GM19099 (cell line): ENCODE results near the gene GOLT1A.

Source experiments
- POLR2A ChIP-seq: IDR thresholded peaks from 3 replicates; pipeline ENCODE4 v1.6.1; 2011; ENCODE audit warnings: low read depth; ENCODE audit not compliant: insufficient read length; ENCODE audit errors: extremely low read depth

Gene GOLT1A

DNA sequence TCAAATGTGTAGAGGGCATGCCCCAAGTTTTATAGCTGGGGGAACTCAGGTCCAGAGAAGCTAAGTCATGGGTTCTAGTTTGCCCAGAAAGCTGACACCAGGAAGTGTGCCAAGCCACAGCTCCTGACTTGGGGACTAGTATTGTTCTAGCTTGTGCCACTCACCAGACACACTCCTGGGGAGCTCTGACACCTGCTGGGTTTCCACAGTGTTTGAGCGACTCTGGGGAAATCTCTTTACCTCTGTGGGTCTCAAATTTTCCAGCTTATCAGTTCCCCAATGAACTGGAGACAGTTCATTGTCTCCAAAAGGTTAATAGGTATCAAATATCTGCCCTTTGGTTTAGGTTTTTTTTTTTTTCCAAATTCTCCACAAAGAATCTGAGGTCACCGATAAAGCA is 21.7 kb downstream of the GOLT1A start:
- no peak for TF ChIP-seq POLR2A

DNA sequence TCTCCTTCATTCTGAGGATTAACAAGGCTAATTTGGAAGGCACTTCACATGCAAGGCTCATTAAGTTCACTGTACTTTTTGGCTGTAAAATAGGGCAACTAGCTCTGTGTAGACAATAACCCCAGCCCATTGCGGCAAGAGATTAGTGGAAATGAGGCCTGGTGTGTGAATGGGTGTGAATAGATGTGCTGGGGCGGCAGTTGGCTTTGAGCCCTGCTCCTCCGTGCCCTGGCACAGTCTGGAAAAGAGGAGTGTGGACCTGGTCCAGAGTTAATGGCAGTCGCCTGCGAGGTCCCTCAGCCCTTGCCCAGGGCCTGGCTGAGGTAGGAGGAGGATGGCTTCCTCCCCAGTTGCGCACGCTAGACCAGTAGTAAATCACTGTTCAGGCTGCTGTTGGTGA is 22.3 kb downstream of the GOLT1A start:
- TF ChIP-seq POLR2A: no peak

DNA sequence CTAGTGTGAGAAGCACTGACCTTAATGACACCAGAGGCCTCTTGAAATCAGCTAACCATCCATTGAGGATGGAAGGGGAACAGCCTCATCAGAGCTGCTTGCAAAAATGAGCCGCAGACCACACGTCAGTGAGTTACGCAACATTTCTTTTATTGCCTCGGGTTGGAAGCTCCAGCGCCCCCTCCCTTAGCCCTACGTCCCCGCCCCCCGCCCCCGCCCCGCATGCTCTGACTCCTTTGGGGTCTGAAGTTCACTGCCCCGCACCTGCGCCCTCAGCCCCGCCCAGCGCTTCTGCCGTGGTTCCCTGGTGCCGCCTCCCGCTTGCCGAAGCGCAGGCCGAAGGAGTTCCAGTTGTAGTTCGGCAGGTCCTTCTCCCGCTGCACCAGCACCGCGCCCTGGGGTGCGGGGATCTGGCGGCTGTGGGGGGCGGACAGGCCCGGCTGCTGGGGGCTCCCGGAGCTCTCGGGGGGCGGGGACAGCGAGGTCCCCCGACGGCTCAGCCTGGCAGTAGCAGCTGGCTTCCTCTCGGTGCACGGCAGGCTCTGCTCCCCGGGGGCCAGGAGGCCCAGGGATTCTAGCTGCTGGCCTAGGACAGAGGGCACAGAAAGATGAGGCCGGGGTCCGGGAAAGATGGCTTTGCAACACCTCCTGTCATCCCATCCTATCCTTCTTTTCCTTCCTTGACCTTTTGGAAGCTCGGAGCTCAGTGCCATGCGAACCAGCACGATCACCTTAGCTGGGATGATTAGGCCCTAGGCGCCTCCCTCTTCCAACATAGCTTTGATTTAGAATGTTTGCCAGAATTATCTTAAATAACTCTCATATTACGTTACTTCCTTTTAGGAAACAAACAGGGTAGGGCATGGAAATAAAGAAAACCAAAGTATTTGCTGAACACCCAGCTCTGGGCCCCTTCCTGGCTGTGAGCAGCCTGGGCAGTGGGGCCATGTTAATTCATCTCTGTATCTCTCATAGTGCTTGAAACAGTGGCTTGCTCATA is 23.3 kb downstream of the GOLT1A start:
- TF ChIP-seq POLR2A: no peak

DNA sequence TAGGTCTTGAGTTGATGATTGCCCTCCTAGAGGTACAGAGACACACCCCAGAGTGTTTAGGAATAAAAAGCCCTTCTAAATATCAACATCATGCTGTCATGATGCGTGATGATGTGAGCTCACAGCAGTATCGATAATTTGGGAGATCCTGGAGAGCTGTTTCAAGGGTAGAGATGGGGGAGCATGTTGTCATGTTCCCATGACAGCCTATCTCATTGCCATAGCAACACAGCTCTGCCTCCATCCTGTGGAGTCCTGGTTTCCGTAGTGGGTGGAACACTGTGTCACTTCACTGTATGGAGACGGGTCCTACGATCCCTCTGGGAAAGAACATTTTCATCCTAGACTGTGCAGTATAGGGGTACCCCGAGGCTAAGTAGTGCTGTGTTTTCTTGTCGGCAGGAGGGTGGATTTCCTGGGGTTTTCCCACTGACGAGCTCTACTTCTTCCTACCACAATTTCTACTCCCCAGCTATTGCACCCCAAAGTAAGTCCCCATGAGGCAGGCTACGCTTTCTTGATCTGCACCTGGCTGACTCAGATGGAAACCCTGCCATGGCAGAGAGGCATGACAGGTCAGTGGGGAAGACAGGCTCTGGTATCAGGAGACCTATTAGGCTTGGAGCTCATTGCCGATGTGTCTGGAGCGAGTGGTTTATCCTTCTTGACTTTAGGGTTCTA is 24.7 kb downstream of the GOLT1A start:
- no peak for TF ChIP-seq POLR2A

DNA sequence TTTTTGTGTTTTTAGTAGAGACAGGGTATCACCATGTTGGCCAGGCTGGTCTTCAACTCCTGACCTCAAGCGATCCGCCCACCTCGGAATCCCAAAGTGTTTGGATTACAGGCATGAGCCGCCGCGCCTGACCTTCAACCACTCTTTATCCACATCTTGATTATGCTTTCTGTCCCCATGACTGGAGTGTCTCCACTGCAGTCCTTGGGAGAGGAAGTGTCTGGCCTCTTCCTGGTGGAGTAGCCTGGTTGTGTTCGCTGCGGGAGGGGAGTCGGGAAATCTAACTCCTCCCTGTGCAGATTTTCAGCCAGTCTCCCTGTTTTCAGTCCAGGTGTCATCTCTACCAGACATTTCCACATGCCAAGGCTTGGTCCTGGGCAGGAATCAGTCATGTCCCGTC is 27.2 kb downstream of the GOLT1A start:
- TF ChIP-seq POLR2A: no peak

DNA sequence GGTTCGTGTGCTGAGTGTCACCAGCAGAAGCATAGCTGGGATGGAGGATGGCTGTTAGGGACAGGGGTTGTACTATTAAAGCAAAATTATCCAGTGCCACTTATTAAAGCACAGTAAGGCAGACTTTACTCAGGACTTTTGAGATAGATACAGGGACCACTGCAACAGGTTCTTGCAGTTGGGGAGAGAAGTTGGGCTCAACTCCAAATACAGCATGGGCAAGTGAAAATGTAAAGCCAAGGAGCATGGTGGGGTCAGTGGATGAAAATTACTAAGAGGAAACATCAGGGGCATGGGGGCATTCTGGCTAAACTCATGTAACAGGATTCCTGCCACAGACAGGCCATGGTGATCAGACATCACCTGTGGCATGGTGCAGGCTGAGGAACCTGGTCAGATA is 32.7 kb downstream of the GOLT1A start:
- no peak for TF ChIP-seq POLR2A

DNA sequence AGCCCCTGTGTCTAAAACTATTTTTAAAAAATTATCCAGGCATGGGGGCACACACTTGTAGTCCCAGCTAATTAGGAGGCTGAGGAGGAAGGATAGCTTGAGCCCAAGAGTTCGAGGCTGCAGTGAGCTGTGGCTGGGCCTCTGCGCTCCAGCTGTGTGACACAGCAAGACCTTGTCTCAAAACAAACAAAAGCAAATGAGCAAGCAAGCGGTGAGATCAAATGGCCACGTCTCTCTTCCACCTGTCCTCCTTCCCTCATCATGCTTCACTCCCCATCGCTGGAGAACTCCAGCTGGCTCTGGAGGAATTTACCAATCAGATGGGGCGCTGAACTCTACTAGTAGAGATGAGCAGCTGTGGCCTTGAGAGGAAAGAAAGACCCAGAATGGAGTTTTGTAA is 33.7 kb downstream of the GOLT1A start:
- TF ChIP-seq POLR2A: no peak

DNA sequence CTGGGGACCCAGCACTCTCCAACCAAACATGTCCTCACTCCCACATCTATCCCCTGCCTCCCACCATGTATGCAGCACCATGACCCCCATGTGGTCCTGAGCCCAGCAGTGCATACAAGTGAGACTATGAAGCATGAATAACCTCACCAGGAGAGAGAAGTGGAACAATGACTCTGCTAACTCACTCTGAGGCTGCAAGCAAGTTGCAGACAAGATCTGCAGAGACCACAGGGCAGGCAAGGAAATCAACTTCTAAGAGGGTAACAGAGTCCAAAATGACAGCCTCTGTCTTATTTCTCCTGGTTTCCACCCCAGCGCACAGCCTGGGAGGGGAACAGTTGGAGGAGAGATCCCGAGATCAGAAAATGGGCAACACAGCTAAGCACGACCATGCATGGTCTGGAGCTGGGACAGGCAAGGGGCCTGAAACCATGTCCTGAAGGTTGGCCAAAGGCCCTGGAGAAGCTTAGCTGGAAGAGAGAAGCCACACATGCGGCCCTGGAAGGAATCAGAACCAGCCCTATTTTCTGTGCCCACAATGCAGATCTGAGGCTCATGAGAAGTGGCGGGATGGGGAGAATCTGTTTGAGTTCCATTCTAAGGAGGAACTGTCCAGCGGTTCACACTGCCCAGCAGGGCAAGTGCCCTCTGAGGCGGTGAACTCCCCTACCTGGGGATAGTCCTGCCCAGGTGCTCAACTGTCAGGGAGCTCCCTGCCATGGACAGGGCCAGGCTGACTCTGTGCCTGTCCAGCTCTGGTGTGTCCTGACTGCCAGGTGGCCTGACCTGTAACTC is 35.1 kb downstream of the GOLT1A start:
- TF ChIP-seq POLR2A: no peak

DNA sequence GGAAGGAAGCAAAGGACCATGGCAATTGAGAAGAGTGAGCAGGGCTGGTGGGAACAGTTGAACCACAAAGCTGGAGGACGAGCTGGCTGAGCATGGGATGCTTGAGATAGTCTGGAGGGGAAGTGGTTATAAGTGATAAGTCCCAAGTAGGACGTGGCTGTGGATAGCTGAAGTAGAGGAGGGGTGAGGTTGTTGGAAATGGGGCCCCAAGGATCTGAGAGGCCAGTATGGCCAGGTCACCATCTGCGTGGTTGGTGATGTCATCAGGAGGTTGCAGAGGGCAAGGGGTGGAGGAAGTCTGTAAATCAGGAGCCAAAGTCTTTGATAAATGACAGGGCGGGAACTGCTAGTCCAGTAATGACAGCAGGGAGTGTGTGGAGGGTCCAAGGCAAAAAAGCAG is 36.7 kb downstream of the GOLT1A start:
- no peak for TF ChIP-seq POLR2A

DNA sequence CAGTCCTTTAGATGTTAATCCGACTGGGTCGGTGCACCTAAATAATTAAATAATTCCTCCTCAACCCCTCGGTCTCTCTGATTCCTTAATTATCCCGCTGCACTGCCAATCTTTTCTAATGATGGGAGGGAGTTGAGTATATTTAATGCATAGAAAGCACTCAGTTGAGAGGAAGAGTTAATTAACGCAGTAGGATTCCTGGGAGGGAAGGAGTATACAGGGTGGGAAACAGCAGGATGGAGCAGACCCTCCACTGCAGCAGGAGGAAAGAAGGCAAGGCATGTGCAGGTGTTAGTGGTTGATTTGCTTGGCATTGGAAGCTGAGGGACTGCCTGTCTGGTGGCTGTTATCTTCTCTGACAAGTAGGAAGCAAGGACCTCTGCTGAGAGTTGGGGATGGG is 37.7 kb downstream of the GOLT1A start:
- no peak for TF ChIP-seq POLR2A

DNA sequence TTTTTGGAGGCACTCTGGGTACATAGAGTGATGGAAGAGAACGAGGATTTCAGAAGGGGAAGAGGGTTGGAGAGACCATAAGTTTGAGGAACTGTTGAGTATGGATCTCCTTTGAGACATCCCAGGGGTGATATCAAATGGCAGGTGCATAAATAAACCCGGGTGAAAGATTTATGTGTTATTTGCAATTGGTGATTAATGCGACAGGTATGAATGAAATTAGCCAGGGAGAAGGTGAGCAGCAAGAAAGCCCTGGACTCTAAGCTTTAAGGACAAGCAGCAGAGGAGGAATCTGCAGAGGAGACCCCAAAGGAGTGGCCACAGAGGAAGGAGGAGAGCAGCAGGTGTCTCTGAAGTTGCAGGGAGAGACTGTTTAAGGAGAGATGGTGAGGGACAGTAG is 38.8 kb downstream of the GOLT1A start:
- no peak for TF ChIP-seq POLR2A

DNA sequence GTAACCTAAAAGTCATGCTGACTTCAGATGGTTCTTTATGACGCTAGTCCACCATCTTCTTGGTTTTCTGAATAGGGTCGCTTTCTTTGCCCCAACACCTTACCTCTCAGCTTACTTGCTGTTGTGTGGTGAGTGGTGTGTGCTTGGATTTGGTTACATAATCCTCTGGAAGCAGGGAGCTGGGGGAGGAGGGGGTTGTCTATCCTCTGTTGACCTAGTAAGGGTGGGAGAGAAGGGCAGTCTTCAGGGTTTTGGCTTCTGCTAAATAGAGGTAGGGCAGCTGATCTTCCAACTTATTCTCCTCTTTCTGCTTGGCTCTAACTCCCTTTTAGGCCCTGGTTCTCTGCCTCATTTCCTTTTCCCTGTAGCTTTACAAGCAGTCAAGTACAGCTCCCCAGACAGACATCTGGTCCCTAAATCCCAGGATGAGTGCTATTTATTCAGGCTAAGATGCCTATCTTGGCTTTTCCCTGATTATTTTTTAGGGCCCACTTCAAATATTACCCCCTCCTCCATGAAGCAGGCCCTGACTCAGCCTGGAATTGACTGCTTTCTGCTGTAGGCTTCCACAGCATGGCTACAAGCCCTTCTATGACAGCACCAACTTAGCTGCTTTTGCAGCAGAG is 41.3 kb downstream of the GOLT1A start:
- no peak for TF ChIP-seq POLR2A

DNA sequence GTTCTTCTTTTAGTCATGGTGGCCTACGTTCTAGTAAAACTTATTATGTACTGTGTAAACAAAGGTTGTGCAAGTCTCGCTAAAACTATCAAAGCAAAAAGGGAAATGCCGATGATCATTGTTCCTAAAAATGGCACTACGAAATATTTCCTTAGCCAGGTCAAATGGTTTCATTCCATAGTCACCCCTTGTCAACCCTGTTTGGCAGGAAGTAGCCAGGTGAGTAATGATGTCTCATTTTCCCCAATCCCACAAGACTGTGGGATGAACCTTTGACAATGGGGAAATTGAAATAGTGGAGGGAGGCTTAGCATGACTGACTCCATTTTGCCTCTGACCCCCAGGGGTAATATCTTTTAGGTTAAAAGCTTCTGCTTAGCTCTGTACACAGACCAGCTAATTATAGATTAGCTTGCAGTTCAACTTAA is 42.0 kb downstream of the GOLT1A start:
- TF ChIP-seq POLR2A: no peak

DNA sequence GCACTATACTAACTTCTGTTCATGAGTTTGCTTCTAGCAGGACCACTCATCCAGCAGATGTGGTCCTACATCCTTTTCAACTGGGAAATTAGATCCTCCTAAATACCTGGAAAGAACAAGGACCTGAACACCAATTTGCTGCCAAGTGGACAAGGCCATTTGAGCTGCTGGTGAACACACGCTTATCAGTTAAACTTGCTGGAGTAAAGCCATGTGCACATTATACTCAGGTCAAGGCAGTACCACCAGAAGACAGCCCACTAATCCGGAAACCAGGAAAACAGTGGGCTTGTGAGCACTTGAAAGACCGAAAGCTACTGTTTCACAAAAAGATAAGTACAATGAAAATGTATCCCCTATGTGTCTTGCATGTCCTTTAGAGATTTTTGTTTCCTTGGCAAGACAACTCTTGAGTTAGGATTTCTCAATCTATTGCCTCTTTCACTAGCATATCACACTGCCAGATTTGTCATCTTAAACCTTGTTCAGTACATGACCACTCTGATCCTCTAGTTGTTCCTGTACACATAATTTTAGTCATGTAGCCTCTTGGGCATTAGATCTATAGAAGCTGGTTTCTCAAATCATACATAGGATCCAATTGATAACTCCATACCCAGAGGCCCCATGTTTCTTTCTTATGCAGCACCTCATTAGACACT is 43.2 kb downstream of the GOLT1A start:
- TF ChIP-seq POLR2A: no peak
